ENCODE data around the gene WDR64.
"Not testable (repeated sequence)": the region's sequence is repeated elsewhere in the genome, so short reads cannot be mapped to it uniquely, and the experiment has no call there.

Gene WDR64

GRCh38 chr1:241799416-241799815 is 147.3 kb downstream of the WDR64 start:
- H3K4me3 ChIP-seq (ENCODE audit: low read depth, low read length), result no peak overlapping the region
- DNase-seq (ENCODE audit: low read depth), result no peak
- TF ChIP-seq CTCF (IDR thresholded peaks at IDR 0.05; ENCODE audit: low read depth, low read length) (no peak), MYC (IDR thresholded peaks at IDR 0.05; ENCODE audit: low read depth, low read length) (no peak), MAX (IDR thresholded peaks at IDR 0.05; ENCODE audit: low read depth, low read length) (no peak), POLR2A (IDR thresholded peaks at IDR 0.05; ENCODE audit: extremely low read depth, insufficient read length) (no peak)

GRCh38 chr1:241800640-241801039 is 148.6 kb downstream of the WDR64 start:
- no peak overlapping the region for H3K4me3 ChIP-seq (ENCODE audit: low read depth, low read length)
- DNase-seq (ENCODE audit: low read depth), result no peak
- TF ChIP-seq MYC (IDR thresholded peaks at IDR 0.05; ENCODE audit: low read depth, low read length), result no peak
- no peak for TF ChIP-seq MAX (IDR thresholded peaks at IDR 0.05; ENCODE audit: low read depth, low read length)

GRCh38 chr1:241802863-241803262 is 150.8 kb downstream of the WDR64 start:
- DNase-seq (ENCODE audit: low read depth), result no peak
- no peak overlapping the region for H3K4me3 ChIP-seq (ENCODE audit: low read depth, low read length)
- TF ChIP-seq CTCF (IDR thresholded peaks at IDR 0.05; ENCODE audit: low read depth, low read length) (no peak), POLR2A (IDR thresholded peaks at IDR 0.05; ENCODE audit: extremely low read depth, insufficient read length) (no peak), MAX (IDR thresholded peaks at IDR 0.05; ENCODE audit: low read depth, low read length) (no peak), MYC (IDR thresholded peaks at IDR 0.05; ENCODE audit: low read depth, low read length) (no peak)

- not testable (repeated sequence) for DNase-seq (ENCODE audit: low read depth); H3K4me3 ChIP-seq (ENCODE audit: low read depth, low read length)
Observed at GRCh38 chr1:241804706-241805105, 152.6 kb downstream of the WDR64 start.

GRCh38 chr1:241808265-241808664 is 156.2 kb downstream of the WDR64 start:
- H3K4me3 ChIP-seq (ENCODE audit: low read depth, low read length), result no peak overlapping the region
- no peak for DNase-seq (ENCODE audit: low read depth)
- TF ChIP-seq CTCF (IDR thresholded peaks at IDR 0.05; ENCODE audit: low read depth, low read length), result no peak
- TF ChIP-seq MYC (IDR thresholded peaks at IDR 0.05; ENCODE audit: low read depth, low read length), result no peak
- no peak for TF ChIP-seq MAX (IDR thresholded peaks at IDR 0.05; ENCODE audit: low read depth, low read length)
- no peak for TF ChIP-seq POLR2A (IDR thresholded peaks at IDR 0.05; ENCODE audit: extremely low read depth, insufficient read length)

GRCh38 chr1:241810769-241811405 is 158.8 kb downstream of the WDR64 start:
- no peak overlapping the region for H3K4me3 ChIP-seq (ENCODE audit: low read depth, low read length)
- DNase-seq (ENCODE audit: low read depth), result no peak
- TF ChIP-seq MAX (IDR thresholded peaks at IDR 0.05; ENCODE audit: low read depth, low read length), result no peak
- no peak for TF ChIP-seq POLR2A (IDR thresholded peaks at IDR 0.05; ENCODE audit: extremely low read depth, insufficient read length)
- no peak for TF ChIP-seq CTCF (IDR thresholded peaks at IDR 0.05; ENCODE audit: low read depth, low read length)
- TF ChIP-seq MYC (IDR thresholded peaks at IDR 0.05; ENCODE audit: low read depth, low read length), result no peak

All from NB4 (cell line).